KOPT-K1 (cell line): Measurements from ENCODE around the gene NIBAN1.

ENCODE experiments used
- H3K27ac ChIP-seq: fragments of 200-600 bp; sonication (generic); 2 replicates; pipeline ENCODE4 v1.5.1; 2016; ENCODE audit warnings: antibody characterized with exemption, mild to moderate bottlenecking, low read depth, low read length; ENCODE audit not compliant: poor library complexity, severe bottlenecking
- H3K36me3 ChIP-seq: fragments of 200-600 bp; sonication (generic); 2 replicates; pipeline ENCODE4 v1.5.1; 2017; ENCODE audit warnings: antibody characterized with exemption, mild to moderate bottlenecking, low read length, moderate library complexity; ENCODE audit not compliant: insufficient read depth
- H3K9me3 ChIP-seq: fragments of 200-600 bp; sonication (generic); 2 replicates; pipeline ENCODE4 v1.5.1; 2017; ENCODE audit warnings: antibody characterized with exemption, low read length, mild to moderate bottlenecking; ENCODE audit not compliant: insufficient read depth, poor library complexity, severe bottlenecking

The NIBAN1 gene

GRCh38 chr1:184941410-184941733, 32.9 kb downstream of the NIBAN1 start:
- no peak overlapping the region for H3K27ac ChIP-seq
- H3K36me3 ChIP-seq = no peaks in the 10 kb centered on the region
- no peaks in the 10 kb centered on the region for H3K9me3 ChIP-seq

- H3K9me3 ChIP-seq = no peaks in the 10 kb centered on the region
- H3K36me3 ChIP-seq = no peaks in the 10 kb centered on the region
- H3K27ac ChIP-seq = no peak overlapping the region
Measured at GRCh38 chr1:184940694-184941409, 33.5 kb downstream of the NIBAN1 start.

DNA sequence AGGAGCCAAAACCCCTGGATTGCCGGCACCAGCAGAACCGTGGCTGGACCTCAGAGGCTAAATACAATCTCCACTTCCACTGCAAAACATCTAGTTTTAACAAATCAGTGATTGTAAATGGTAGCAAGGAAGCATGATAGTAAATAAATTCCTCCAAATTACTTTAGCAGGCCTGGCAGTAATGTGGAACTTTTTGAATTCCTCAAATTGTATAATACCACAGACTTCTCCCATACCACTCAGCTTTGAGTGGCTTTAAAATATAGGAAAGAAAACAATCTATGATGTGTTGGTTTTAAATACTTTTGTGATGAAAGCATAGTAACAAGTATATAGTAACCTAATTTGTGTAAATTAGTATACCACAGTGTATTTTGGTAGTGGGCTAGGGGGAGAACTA, 34.1 kb downstream of the NIBAN1 start:
- H3K9me3 ChIP-seq = no peaks in the 10 kb centered on the region
- no peak overlapping the region for H3K27ac ChIP-seq
- no peaks in the 10 kb centered on the region for H3K36me3 ChIP-seq

DNA sequence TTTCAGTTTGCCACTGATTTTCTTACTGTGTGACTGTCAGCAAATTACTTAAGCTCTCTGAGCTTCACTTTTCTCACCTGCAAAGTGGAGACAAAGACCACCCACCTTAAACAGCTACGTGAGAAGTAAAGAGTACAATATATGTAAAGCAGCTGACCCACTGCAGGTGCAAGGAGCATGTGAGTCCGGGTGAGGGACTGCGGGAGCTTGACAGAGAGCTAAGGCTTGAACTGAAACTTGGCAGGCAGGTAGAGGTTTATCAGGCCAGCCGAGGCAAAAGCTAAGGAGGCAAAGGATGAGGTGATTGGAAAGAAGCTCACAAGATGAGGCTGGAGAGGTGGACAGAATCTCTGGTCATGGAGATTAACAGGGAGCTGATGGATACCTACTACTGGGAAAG, 36.6 kb downstream of the NIBAN1 start:
- Histone ChIP-seq H3K27ac (no peak overlapping the region), H3K9me3 (no peaks in the 10 kb centered on the region), H3K36me3 (no peaks in the 10 kb centered on the region)

DNA sequence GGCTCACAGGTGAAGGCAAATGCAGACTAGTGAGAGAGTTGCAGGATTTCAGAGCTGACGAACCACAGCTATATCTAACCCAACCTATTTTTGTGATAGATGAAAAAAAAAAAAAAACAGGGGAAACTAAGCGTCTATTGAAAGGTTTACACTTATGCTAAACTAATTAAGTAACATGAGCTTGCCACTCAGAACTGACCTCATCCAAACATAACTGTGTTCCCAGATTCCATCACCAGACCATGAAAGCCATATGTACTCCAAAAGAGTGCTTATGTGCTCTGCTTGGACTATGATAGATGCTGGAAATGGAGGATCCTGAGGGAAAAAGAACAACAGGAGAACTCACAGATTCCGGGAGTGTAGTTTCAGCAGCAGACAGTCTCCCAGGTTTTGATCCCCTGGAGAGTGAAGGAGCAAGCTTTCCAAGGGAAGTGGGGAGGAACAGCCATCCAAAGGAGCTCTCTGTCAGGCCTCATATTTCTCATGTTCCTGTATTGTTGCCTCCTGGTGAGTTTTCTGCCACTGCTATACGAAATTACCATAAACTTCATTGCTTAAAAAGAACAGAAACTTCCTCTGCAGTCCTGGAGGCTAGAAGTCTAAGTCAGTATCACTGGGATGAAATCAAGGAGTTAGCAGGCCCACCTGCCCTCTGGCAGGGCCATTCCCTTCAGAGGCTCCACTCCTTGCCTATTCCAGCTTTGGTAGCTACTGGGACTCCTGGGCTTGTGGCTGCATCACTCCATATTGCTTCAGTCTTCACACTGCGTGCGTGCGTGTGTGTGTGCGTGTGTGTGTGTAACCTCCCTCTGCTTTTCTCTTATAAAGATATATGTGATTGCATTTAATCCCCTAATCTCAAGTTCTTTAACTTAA, 38.1 kb downstream of the NIBAN1 start:
- Histone ChIP-seq H3K27ac (no peak overlapping the region), H3K36me3 (no peaks in the 10 kb centered on the region), H3K9me3 (no peaks in the 10 kb centered on the region)

DNA sequence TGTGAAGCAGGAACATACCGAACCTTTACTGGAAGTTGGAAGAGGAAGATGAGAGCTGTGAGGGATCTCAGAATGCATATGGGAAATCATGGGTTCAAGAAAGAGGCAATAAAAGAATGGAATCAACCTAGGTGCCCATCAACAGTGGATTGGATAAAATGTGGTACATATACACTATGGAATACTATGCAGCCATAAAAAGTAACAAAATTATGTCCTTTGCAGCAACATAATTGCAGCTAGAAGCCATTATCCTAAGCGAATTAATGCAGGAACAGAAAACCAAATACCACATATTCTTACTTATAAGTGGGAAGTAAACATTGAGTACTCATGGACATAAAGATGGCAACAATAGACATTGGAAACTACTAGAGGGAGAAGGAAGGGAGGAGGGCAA, 40.4 kb downstream of the NIBAN1 start:
- Histone ChIP-seq H3K27ac (no peak overlapping the region), H3K36me3 (no peaks in the 10 kb centered on the region), H3K9me3 (no peaks in the 10 kb centered on the region)

DNA sequence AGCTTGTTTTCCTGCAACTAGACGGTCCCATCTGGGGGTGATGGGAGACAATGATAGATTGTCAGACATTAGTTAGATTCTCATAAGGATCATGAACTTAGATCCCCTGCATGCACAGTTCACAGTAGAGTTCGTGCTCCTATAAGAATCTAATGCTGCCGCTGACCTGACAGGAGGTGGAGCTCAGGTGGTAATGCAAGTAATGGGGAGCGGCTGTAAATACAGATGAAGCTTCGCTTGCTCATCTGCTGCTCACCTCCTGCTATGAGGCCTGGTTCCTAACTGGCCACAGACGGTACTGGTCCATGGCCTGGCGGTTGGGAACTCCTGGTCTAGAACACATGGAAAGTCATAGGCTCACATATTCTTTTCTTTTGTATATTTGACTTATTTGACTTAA, 42.0 kb downstream of the NIBAN1 start:
- Histone ChIP-seq H3K36me3 (no peaks in the 10 kb centered on the region), H3K9me3 (no peaks in the 10 kb centered on the region), H3K27ac (no peak overlapping the region)

- no peak overlapping the region for H3K27ac ChIP-seq
- H3K9me3 ChIP-seq = no peaks in the 10 kb centered on the region
- H3K36me3 ChIP-seq = no peaks in the 10 kb centered on the region
Measured at GRCh38 chr1:184931566-184931965, 42.7 kb downstream of the NIBAN1 start.

DNA sequence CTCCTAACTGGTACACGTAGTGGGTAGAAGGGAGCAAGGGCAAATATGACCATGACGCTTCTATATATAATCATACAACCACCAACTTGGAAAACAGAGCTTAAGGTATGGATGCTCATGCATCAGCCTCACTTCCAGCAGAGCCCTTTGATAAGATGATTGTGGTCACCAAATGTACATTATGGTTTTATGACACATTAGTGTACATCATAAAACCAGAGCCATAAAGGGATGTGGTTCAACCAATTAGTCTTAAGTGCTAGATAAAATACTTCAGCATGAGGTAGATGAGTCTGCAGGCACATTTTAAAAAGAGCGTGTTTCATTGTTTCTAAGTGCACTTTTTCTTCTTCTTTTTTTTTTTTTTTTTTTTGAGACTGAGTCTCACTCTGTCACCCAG, 43.7 kb downstream of the NIBAN1 start:
- no peaks in the 10 kb centered on the region for H3K9me3 ChIP-seq
- no peak overlapping the region for H3K27ac ChIP-seq
- H3K36me3 ChIP-seq = no peaks in the 10 kb centered on the region

DNA sequence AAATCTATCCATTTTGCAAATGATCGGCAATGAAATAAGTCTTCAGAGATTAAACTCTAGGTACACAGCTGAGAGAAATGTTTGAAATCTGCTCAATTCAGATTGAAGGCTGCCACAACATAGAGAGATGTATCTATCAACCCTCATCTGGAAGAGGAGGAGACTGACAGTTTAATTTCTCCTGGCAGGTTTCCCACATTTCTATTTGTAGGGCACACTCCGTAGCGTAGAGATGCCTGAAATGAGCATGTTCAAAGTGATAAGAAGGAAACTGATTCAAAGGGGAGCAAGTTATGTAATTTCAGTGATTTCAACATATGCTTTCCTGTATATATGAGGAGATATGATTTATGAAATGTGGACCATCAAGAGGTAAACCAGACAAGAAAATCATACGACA, 44.1 kb downstream of the NIBAN1 start:
- Histone ChIP-seq H3K36me3 (no peaks in the 10 kb centered on the region), H3K9me3 (no peaks in the 10 kb centered on the region), H3K27ac (no peak overlapping the region)

- Histone ChIP-seq H3K27ac (no peak overlapping the region), H3K9me3 (no peaks in the 10 kb centered on the region), H3K36me3 (no peaks in the 10 kb centered on the region)
Measured at GRCh38 chr1:184929711-184930202, 44.6 kb downstream of the NIBAN1 start.

GRCh38 chr1:184928394-184928793, 45.9 kb downstream of the NIBAN1 start:
- Histone ChIP-seq H3K27ac (no peak overlapping the region), H3K9me3 (no peaks in the 10 kb centered on the region), H3K36me3 (no peaks in the 10 kb centered on the region)
